Gastroesophageal sphincter (tissue), 4 donors: Measurements from ENCODE around the gene CMYA5. TPM values are rescaled to one million over a fixed set of nuclear protein-coding genes. Genes with fewer than 3 reads are reported as not detected.

Experiments
- ATAC-seq: fragments of 150-250 bp; one replicate; pipeline ENCODE4 v1.9.1; 2016; ENCODE audit warnings: mild to moderate bottlenecking, moderate library complexity
- H3K27ac ChIP-seq, 4 donors: fragments of 200-600 bp; sonication (generic) in 3 of 4; 1 replicate in 3 of 4; 2 replicates in 1 of 4; pipeline ENCODE4 v1.5.1; 2016 to 2019
- H3K27me3 ChIP-seq: fragments of 200-600 bp; sonication (generic); one replicate; pipeline ENCODE4 v1.5.1; 2019
- H3K36me3 ChIP-seq, 2 donors: fragments of 200-600 bp; sonication (generic); one replicate each; pipeline ENCODE4 v1.5.1; 2019; ENCODE audit warnings: control low read depth in 1 of 2
- H3K4me1 ChIP-seq, 3 donors: fragments of 200-600 bp; sonication (generic); 1 replicate in 2 of 3; 2 replicates in 1 of 3; pipeline ENCODE4 v1.5.1; 2016 to 2019; ENCODE audit warnings: control low read depth in 2 of 3
- H3K4me3 ChIP-seq, 2 donors: fragments of 200-600 bp; sonication (generic); one replicate each; pipeline ENCODE4 v1.5.1; 2019; ENCODE audit warnings: mild to moderate bottlenecking in 1 of 2, moderate library complexity in 1 of 2
- H3K9me3 ChIP-seq, 3 donors: fragments of 200-600 bp; sonication (generic); one replicate each; pipeline ENCODE4 v1.5.1; 2017 to 2019; ENCODE audit warnings: control low read depth in 2 of 3
- EP300 ChIP-seq: sonication (generic); formaldehyde crosslinking; IDR thresholded peaks from one replicate; pipeline ENCODE4 v1.6.1; 2017; ENCODE audit warnings: antibody characterized with exemption, mild to moderate bottlenecking
- POLR2A ChIP-seq, 2 donors: fragments of 450-650 bp; IDR thresholded peaks; one replicate each; pipeline ENCODE4 v1.6.1; 2017; ENCODE audit warnings: antibody characterized with exemption in 2 of 2, mild to moderate bottlenecking in 2 of 2, moderate library complexity in 1 of 2
- POLR2AphosphoS5 ChIP-seq: sonication (generic); formaldehyde crosslinking; IDR thresholded peaks from one replicate; pipeline ENCODE4 v1.6.1; 2017; ENCODE audit warnings: antibody characterized with exemption
- WGBS, 2 donors: methylation state at CpG; one replicate each; pipeline ENCODE4 v1.1.5; 2018; ENCODE audit warnings: low coverage in 1 of 2; 5-methylcytosine and 5-hydroxymethylcytosine counted together
- total RNA-seq, 4 donors: library from RNA; depleted of rRNA; stranded (reverse); fragments of >200 nt; gene quantifications; one replicate each; pipeline ENCODE4 v1.1.0, GENCODE V29; 2016
- TF ChIP-seq, protein P1 (sequence below), 4 experiments: fragments of 200-600 bp in 2 of 4; fragments of 450-650 bp in 2 of 4; sonication (generic) in 1 of 4; IDR thresholded peaks; one replicate each; pipeline ENCODE4 v1.5.1; 2017 to 2019; ENCODE audit warnings: antibody characterized with exemption in 4 of 4, mild to moderate bottlenecking in 2 of 4, moderate library complexity in 2 of 4

The CMYA5 gene
- total RNA-seq, 4 donors from 2014 or later: 3.2 to 11.3 (median 7.9) TPM

DNA sequence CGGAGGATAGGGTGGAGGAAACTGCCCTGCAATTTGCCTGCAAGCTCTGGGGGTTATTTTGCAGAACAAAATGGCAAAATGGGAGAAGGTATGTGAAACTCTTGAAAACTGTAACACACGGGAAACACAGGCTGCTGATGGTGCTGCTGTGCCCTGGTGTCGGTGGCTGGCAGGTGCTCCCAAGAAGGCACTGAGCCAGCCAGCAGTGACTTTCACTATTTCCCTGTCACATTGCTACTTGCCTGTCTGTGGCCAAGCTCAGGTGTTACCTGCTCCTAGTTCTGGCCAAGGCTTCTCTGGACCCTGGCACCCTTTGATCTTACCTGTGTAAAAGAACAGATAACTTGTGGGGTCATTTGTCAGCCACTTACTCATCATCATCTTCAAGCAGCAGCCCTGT lies 102.2 kb downstream of the CMYA5 start:
- TF ChIP-seq POLR2A (IDR thresholded peaks at IDR 0.05): no peak
- no peak for TF ChIP-seq EP300
- no peak for TF ChIP-seq POLR2AphosphoS5
- TF ChIP-seq, protein P1, sequence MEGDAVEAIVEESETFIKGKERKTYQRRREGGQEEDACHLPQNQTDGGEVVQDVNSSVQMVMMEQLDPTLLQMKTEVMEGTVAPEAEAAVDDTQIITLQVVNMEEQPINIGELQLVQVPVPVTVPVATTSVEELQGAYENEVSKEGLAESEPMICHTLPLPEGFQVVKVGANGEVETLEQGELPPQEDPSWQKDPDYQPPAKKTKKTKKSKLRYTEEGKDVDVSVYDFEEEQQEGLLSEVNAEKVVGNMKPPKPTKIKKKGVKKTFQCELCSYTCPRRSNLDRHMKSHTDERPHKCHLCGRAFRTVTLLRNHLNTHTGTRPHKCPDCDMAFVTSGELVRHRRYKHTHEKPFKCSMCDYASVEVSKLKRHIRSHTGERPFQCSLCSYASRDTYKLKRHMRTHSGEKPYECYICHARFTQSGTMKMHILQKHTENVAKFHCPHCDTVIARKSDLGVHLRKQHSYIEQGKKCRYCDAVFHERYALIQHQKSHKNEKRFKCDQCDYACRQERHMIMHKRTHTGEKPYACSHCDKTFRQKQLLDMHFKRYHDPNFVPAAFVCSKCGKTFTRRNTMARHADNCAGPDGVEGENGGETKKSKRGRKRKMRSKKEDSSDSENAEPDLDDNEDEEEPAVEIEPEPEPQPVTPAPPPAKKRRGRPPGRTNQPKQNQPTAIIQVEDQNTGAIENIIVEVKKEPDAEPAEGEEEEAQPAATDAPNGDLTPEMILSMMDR (IDR thresholded peaks at IDR 0.05): no peak
- H3K4me3 ChIP-seq: no peak overlapping the region
- peaks cover 0 to 69% of the 10 kb centered on the region in 2 donors for H3K36me3 ChIP-seq
- 71% methylated on average over 2 of the region's 3 CpGs; no CpG with 5 or more reads in 1 of the 2 donors for WGBS, 2 donors
- no peak for ATAC-seq
- no peaks in the 10 kb centered on the region for H3K27me3 ChIP-seq
- no peak overlapping the region for H3K27ac ChIP-seq
- peaks cover 0 to 4% (median 0%) of the 10 kb centered on the region in 3 donors for H3K4me1 ChIP-seq
- H3K9me3 ChIP-seq: no peaks in the 10 kb centered on the region

DNA sequence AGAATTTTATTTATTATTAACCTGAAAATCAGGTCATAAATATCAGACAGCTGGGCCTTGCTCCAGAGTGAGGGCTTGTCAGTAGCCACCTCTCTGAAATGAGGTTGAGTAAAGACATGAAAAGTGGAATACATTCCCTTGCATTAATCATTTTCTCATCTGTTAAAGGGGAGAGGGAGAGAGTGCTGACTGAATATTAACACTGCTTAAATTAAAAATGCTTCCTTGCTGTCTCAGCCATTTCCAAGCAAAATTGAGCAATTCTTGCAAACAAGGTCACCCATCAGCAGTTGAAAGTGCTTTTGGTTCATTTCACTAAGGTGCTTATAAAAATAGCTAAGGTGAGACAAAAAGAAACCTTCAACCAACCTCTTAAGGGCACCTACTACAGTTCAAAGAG lies 102.8 kb downstream of the CMYA5 start:
- Histone ChIP-seq H3K4me3 (no peak overlapping the region), H3K9me3 (no peaks in the 10 kb centered on the region), H3K27ac (no peak overlapping the region), H3K27me3 (no peaks in the 10 kb centered on the region), H3K4me1 (peaks cover 0 to 4% (median 0%) of the 10 kb centered on the region in 3 donors), H3K36me3 (peaks cover 0 to 64% of the 10 kb centered on the region in 2 donors)
- TF ChIP-seq POLR2AphosphoS5: no peak
- TF ChIP-seq, protein P1 (IDR thresholded peaks at IDR 0.05): no peak
- no peak for TF ChIP-seq POLR2A (IDR thresholded peaks at IDR 0.05)
- TF ChIP-seq EP300: no peak
- ATAC-seq: no peak

DNA sequence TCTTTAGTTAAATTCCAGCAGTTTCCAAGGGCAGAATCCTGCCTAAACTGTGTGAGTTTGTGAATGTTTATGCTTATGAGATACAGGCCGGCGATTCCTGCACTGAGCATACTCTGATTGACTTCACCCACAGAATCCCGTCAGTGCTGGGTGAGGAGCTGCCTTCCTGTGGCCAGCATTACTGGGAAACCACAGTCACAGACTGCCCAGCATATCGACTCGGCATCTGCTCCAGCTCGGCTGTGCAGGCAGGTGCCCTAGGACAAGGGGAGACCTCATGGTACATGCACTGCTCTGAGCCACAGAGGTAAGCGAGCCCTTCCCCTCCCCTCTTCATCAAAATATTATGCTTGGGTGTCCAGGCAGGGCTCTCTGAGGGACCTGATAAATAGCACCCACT lies 103.7 kb downstream of the CMYA5 start:
- WGBS, 2 donors: 50 to 80% methylated on average over 1 to 2 of the region's 7 CpGs
- Histone ChIP-seq H3K27ac (no peak overlapping the region), H3K27me3 (no peaks in the 10 kb centered on the region), H3K4me1 (peaks cover 0 to 4% (median 0%) of the 10 kb centered on the region in 3 donors), H3K4me3 (no peak overlapping the region), H3K36me3 (peaks cover 0 to 72% of the 10 kb centered on the region in 2 donors), H3K9me3 (no peaks in the 10 kb centered on the region)
- ATAC-seq: no peak
- TF ChIP-seq EP300 (no peak), POLR2AphosphoS5 (no peak), POLR2A (IDR thresholded peaks at IDR 0.05) (no peak)
- TF ChIP-seq, protein P1 (IDR thresholded peaks at IDR 0.05): no peak

DNA sequence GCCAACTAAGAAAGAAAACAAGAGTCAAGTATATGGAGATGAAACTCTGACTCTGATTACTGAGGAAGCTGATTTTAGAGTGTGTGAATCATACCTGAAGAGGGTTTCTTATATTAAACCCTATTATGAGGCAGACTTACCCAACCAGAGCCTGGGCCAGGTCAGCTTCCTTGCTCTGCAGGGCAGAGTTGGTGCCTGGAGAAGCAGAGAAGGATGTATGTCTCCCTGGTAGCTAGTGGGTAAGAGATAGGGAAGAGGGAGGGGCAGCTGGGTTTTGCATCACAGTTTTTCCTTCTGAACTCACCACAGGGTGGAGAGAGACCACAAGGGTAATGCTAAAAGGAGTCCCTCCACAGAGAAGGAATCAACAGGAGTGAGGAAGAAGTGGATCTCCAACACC lies 104.1 kb downstream of the CMYA5 start:
- H3K36me3 ChIP-seq: peaks cover 0 to 74% of the 10 kb centered on the region in 2 donors
- TF ChIP-seq, protein P1 (IDR thresholded peaks at IDR 0.05): no peak
- no peak for TF ChIP-seq EP300
- no peak for TF ChIP-seq POLR2AphosphoS5
- no peak for TF ChIP-seq POLR2A (IDR thresholded peaks at IDR 0.05)
- no peak for ATAC-seq

DNA sequence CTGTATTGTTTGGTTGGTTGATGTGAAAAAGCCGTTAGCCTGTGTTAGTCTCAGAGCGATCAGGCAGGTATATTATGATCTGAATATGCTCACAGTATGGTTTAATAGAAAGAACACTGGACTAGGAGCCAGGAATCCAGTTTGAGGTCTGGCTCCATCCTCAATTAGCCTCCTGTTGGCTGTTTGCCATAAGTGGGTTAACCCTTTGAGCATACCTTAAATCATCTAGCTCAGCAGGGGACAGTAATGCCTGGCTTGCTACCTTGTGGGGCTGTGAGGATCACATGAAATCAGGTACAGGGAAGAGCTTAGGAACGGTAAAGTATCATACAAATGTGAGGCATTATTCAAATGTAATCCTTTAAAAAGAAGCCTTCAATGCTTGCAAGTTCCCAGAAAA lies 104.7 kb downstream of the CMYA5 start:
- H3K27ac ChIP-seq: no peak overlapping the region
- no peak for ATAC-seq
- no peaks in the 10 kb centered on the region for H3K9me3 ChIP-seq
- H3K27me3 ChIP-seq: no peaks in the 10 kb centered on the region
- TF ChIP-seq, protein P1 (IDR thresholded peaks at IDR 0.05): no peak
- TF ChIP-seq EP300 (no peak), POLR2AphosphoS5 (no peak), POLR2A (IDR thresholded peaks at IDR 0.05) (no peak)
- WGBS, 2 donors: 94 to 95% methylated on average over 3 of the region's 3 CpGs
- peaks cover 0 to 4% (median 0%) of the 10 kb centered on the region in 3 donors for H3K4me1 ChIP-seq
- no peak overlapping the region for H3K4me3 ChIP-seq
- H3K36me3 ChIP-seq: peaks cover 0 to 70% of the 10 kb centered on the region in 2 donors

More for the DNA sequence above, 104.1 kb downstream of the CMYA5 start:
- H3K9me3 ChIP-seq: no peaks in the 10 kb centered on the region
- no peak overlapping the region for H3K27ac ChIP-seq
- H3K4me1 ChIP-seq: peaks cover 0 to 4% (median 0%) of the 10 kb centered on the region in 3 donors
- H3K4me3 ChIP-seq: no peak overlapping the region
- H3K27me3 ChIP-seq: no peaks in the 10 kb centered on the region
